PC-3 (cell line): ENCODE data around the gene CYTH4.

Experiments used
- CTCF ChIP-seq: fragments of 300-600 bp; sonication (generic); conservative IDR thresholded peaks from 2 replicates; pipeline ENCODE4 v1.5.1; 2017; ENCODE audit warnings: antibody characterized with exemption, low read depth, mild to moderate bottlenecking, low read length
- EZH2 ChIP-seq: fragments of 300-600 bp; sonication (generic); IDR thresholded peaks from one replicate; pipeline ENCODE4 v1.6.1; 2017; ENCODE audit warnings: antibody characterized with exemption, mild to moderate bottlenecking, low read length; ENCODE audit not compliant: unreplicated experiment
- EZH2phosphoT487 ChIP-seq: fragments of 300-600 bp; sonication (generic); IDR thresholded peaks from 2 replicates; pipeline ENCODE4 v1.6.1; 2018; ENCODE audit warnings: mild to moderate bottlenecking, antibody characterized with exemption, low read length, borderline replicate concordance

- TF ChIP-seq CTCF: no peak
- no peak for TF ChIP-seq EZH2
- TF ChIP-seq EZH2phosphoT487: no peak
Measured at GRCh38 chr22:37245740-37246139, 36.6 kb upstream of the CYTH4 start.
